ENCODE results near the gene B3GALT5. TPM values are rescaled to one million over a fixed set of nuclear protein-coding genes. Genes with fewer than 3 reads are reported as not detected.

B3GALT5 gene
- total RNA-seq, 1 donor from 2014 or later = under 0.01 TPM

DNA sequence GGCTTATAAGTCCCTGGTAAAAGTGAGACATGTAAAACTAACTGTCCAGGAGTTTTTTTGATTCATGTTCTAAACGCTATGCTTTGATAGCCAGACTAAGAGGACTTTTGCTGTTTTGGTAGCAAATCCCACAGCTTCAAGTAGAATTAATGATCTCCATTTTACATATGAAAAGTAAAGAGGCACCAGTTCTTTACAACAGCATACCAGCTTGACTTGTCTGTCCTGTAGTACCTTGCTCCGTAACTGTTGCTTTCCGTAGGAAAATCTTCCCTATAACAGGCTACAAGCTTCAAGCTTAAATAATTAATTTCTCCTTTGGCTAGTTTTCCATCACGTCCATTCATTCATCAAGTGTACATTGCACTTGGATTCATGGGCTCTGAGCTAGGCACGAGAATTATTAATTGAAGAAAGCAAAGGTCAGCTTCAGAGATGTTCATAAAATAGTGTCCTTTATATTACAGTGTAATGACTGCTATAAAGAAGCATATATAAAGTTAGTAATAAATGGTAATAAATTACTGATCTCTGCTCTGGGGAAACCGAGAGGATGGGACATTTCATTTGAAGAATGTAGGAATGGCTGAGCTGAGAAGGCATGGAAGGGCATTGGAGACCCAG is 29.2 kb downstream of the B3GALT5 start:
- Histone ChIP-seq H3K9ac (ENCODE audit: low read depth in 1 of 3, low read length in 3 of 3) (no peak overlapping the region), H3K4me3 (ENCODE audit: low read length in 3 of 3) (no peak overlapping the region), H3K27ac (ENCODE audit: low read depth, low read length) (no peak overlapping the region), H3K4me1 (ENCODE audit: control insufficient read depth in 3 of 3, insufficient read depth in 3 of 3, low read length in 3 of 3) (no peaks in the 10 kb centered on the region), H3K9me3 (ENCODE audit: control insufficient read depth in 3 of 3, low read length in 3 of 3) (no peaks in the 10 kb centered on the region), H3K27me3 (ENCODE audit: control insufficient read depth in 3 of 3, insufficient read depth in 3 of 3, low read length in 3 of 3) (peaks cover 0 to 4% (median 3%) of the 10 kb centered on the region in 3 donors), H3K36me3 (ENCODE audit: control insufficient read depth in 3 of 3, insufficient read depth in 3 of 3, low read length in 3 of 3) (no peaks in the 10 kb centered on the region)

- Histone ChIP-seq H3K9me3 (ENCODE audit: control insufficient read depth in 3 of 3, low read length in 3 of 3) (no peaks in the 10 kb centered on the region), H3K9ac (ENCODE audit: low read depth in 1 of 3, low read length in 3 of 3) (no peak overlapping the region), H3K27ac (ENCODE audit: low read depth, low read length) (no peak overlapping the region), H3K4me3 (ENCODE audit: low read length in 3 of 3) (no peak overlapping the region), H3K27me3 (ENCODE audit: control insufficient read depth in 3 of 3, insufficient read depth in 3 of 3, low read length in 3 of 3) (peaks cover 0 to 4% (median 3%) of the 10 kb centered on the region in 3 donors), H3K4me1 (ENCODE audit: control insufficient read depth in 3 of 3, insufficient read depth in 3 of 3, low read length in 3 of 3) (no peaks in the 10 kb centered on the region), H3K36me3 (ENCODE audit: control insufficient read depth in 3 of 3, insufficient read depth in 3 of 3, low read length in 3 of 3) (peaks cover 0 to 2% (median 0%) of the 10 kb centered on the region in 3 donors)
These were observed 31.4 kb downstream of the B3GALT5 start for GRCh38 chr21:39644062-39644560.

DNA sequence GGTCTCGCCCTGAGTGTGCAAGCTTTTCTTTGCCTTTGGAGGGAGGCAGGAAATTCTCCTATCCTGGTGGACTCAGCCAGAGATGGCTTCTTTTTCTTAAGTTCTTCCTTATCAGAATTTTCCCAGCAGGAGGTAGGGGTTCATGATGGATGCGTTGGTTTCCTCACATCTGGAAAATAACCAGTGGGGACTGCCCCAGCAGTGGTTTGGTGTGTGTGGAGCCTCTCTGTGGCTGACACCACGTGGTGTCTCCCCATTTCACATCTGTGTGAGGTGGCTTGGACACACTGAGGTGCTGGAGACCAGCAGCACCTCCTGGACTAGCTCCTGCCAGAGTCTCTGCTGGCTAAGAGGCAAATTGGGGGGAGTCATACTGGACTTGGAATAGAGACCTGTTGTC is 32.6 kb downstream of the B3GALT5 start:
- peaks cover 0 to 2% (median 0%) of the 10 kb centered on the region in 3 donors for H3K36me3 ChIP-seq (ENCODE audit: control insufficient read depth in 3 of 3, insufficient read depth in 3 of 3, low read length in 3 of 3)
- H3K4me1 ChIP-seq (ENCODE audit: control insufficient read depth in 3 of 3, insufficient read depth in 3 of 3, low read length in 3 of 3) = no peaks in the 10 kb centered on the region
- H3K4me3 ChIP-seq (ENCODE audit: low read length in 3 of 3) = no peak overlapping the region
- no peaks in the 10 kb centered on the region for H3K9me3 ChIP-seq (ENCODE audit: control insufficient read depth in 3 of 3, low read length in 3 of 3)
- H3K27me3 ChIP-seq (ENCODE audit: control insufficient read depth in 3 of 3, insufficient read depth in 3 of 3, low read length in 3 of 3) = peaks cover 0 to under 1% (median under 1%) of the 10 kb centered on the region in 3 donors
- H3K27ac ChIP-seq (ENCODE audit: low read depth, low read length) = no peak overlapping the region
- H3K9ac ChIP-seq (ENCODE audit: low read depth in 1 of 3, low read length in 3 of 3) = no peak overlapping the region

- H3K9me3 ChIP-seq (ENCODE audit: control insufficient read depth in 3 of 3, low read length in 3 of 3) = no peaks in the 10 kb centered on the region
- no peak overlapping the region for H3K9ac ChIP-seq (ENCODE audit: low read depth in 1 of 3, low read length in 3 of 3)
These were observed 34.7 kb downstream of the B3GALT5 start for GRCh38 chr21:39647476-39647875.

DNA sequence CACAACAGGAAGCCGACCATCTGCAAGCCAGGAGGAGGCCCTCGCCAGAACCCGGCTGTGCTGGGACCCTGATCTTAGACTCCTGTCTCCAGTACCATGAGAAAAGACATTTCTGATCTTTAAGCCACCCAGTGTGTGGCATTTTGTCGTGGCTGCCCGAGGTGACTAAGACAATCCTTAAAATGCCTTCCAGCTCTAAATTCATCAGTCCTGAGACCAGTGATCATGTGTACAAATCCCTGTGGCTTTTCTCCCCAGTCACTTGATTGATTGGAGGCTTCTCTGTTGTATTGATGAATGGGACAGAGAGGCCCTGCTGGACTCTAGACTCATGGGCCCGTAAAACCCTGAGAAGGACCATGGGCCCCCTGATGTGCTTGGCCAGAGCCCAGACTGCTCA is 36.1 kb downstream of the B3GALT5 start:
- no peaks in the 10 kb centered on the region for H3K4me1 ChIP-seq (ENCODE audit: control insufficient read depth in 3 of 3, insufficient read depth in 3 of 3, low read length in 3 of 3)
- peaks cover 0 to 2% (median 0%) of the 10 kb centered on the region in 3 donors for H3K36me3 ChIP-seq (ENCODE audit: control insufficient read depth in 3 of 3, insufficient read depth in 3 of 3, low read length in 3 of 3)
- no peaks in the 10 kb centered on the region for H3K27me3 ChIP-seq (ENCODE audit: control insufficient read depth in 3 of 3, insufficient read depth in 3 of 3, low read length in 3 of 3)
- no peak overlapping the region for H3K27ac ChIP-seq (ENCODE audit: low read depth, low read length)
- H3K9ac ChIP-seq (ENCODE audit: low read depth in 1 of 3, low read length in 3 of 3) = no peak overlapping the region
- H3K9me3 ChIP-seq (ENCODE audit: control insufficient read depth in 3 of 3, low read length in 3 of 3) = peaks cover 0 to 7% (median 5%) of the 10 kb centered on the region in 3 donors
- no peak overlapping the region for H3K4me3 ChIP-seq (ENCODE audit: low read length in 3 of 3)

More at GRCh38 chr21:39647476-39647875, 34.7 kb downstream of the B3GALT5 start:
- Histone ChIP-seq H3K27ac (ENCODE audit: low read depth, low read length) (no peak overlapping the region), H3K4me1 (ENCODE audit: control insufficient read depth in 3 of 3, insufficient read depth in 3 of 3, low read length in 3 of 3) (no peaks in the 10 kb centered on the region), H3K27me3 (ENCODE audit: control insufficient read depth in 3 of 3, insufficient read depth in 3 of 3, low read length in 3 of 3) (no peaks in the 10 kb centered on the region), H3K4me3 (ENCODE audit: low read length in 3 of 3) (no peak overlapping the region), H3K36me3 (ENCODE audit: control insufficient read depth in 3 of 3, insufficient read depth in 3 of 3, low read length in 3 of 3) (peaks cover 0 to 2% (median 0%) of the 10 kb centered on the region in 3 donors)

DNA sequence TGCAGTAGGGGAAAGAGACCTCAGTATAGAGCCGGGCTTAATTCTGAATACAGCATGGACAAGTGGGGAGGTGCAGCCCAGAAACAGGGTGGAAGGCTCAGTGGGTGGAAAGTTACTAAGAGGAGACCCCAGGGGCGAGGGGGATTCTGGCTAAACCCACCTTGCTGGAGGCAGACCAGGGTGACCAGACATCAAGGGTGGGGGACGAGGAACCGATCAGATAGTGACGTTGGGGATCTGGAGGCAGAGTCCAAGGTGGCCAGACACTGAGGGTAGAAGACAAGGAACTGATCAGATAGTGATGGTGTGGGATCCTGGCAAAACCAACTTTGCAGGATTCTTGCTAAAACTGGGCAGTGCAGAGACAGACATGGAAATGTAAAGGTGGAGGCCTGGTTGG is 36.8 kb downstream of the B3GALT5 start:
- H3K9ac ChIP-seq (ENCODE audit: low read depth in 1 of 3, low read length in 3 of 3) = no peak overlapping the region
- peaks cover 0 to 2% (median 0%) of the 10 kb centered on the region in 3 donors for H3K36me3 ChIP-seq (ENCODE audit: control insufficient read depth in 3 of 3, insufficient read depth in 3 of 3, low read length in 3 of 3)
- H3K9me3 ChIP-seq (ENCODE audit: control insufficient read depth in 3 of 3, low read length in 3 of 3) = peaks cover 0 to 9% (median 5%) of the 10 kb centered on the region in 3 donors
- no peak overlapping the region for H3K4me3 ChIP-seq (ENCODE audit: low read length in 3 of 3)
- no peaks in the 10 kb centered on the region for H3K4me1 ChIP-seq (ENCODE audit: control insufficient read depth in 3 of 3, insufficient read depth in 3 of 3, low read length in 3 of 3)
- no peak overlapping the region for H3K27ac ChIP-seq (ENCODE audit: low read depth, low read length)
- no peaks in the 10 kb centered on the region for H3K27me3 ChIP-seq (ENCODE audit: control insufficient read depth in 3 of 3, insufficient read depth in 3 of 3, low read length in 3 of 3)

DNA sequence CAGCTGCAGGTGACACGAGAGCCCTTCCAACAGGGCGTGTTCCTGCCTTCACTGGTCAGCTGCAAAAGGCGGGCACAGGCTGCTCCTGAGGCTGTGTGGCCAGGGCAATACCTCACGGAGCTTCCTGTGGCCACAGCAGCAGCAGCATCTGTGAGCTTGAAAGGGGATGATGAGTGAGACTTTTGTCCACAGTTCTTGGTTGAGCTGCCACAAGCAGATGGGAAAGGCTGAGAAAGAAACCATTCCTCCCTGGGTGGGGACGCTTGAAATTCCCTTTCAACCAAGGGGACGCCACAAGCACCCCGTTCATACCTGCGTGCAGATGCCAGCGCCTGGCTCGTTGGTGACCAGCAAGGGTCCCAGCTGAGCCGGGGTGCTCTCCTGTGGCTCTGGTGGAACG is 37.6 kb downstream of the B3GALT5 start:
- no peak overlapping the region for H3K4me3 ChIP-seq (ENCODE audit: low read length in 3 of 3)
- peaks cover 0 to 9% (median 5%) of the 10 kb centered on the region in 3 donors for H3K9me3 ChIP-seq (ENCODE audit: control insufficient read depth in 3 of 3, low read length in 3 of 3)
- no peak overlapping the region for H3K9ac ChIP-seq (ENCODE audit: low read depth in 1 of 3, low read length in 3 of 3)
- peaks cover 0 to 2% (median 0%) of the 10 kb centered on the region in 3 donors for H3K36me3 ChIP-seq (ENCODE audit: control insufficient read depth in 3 of 3, insufficient read depth in 3 of 3, low read length in 3 of 3)
- no peak overlapping the region for H3K27ac ChIP-seq (ENCODE audit: low read depth, low read length)
- H3K4me1 ChIP-seq (ENCODE audit: control insufficient read depth in 3 of 3, insufficient read depth in 3 of 3, low read length in 3 of 3) = no peaks in the 10 kb centered on the region
- no peaks in the 10 kb centered on the region for H3K27me3 ChIP-seq (ENCODE audit: control insufficient read depth in 3 of 3, insufficient read depth in 3 of 3, low read length in 3 of 3)

- H3K9ac ChIP-seq (ENCODE audit: low read depth in 1 of 3, low read length in 3 of 3) = no peak overlapping the region
These were observed 38.1 kb downstream of the B3GALT5 start for GRCh38 chr21:39650801-39651200.

DNA sequence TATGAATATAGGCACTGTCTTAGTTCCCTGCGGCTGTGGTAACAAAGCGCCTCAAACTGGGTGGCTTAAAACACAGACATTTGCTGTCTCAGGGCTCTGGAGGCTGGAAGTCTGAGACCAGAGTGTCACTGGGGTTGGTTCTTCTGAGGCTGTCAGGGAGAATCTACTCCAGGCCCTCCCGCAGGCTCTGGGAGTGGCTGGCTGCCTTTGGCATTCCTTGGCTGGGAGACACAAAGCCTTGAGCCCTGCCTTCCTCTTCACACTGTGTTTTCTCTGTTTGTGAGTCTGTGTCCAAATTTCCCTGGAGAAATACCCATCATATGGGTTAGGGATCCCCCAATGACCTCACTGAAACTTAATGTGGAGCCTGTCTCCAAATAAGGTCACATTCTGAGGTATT is 38.5 kb downstream of the B3GALT5 start:
- Histone ChIP-seq H3K9ac (ENCODE audit: low read depth in 1 of 3, low read length in 3 of 3) (no peak overlapping the region), H3K4me1 (ENCODE audit: control insufficient read depth in 3 of 3, insufficient read depth in 3 of 3, low read length in 3 of 3) (no peaks in the 10 kb centered on the region), H3K4me3 (ENCODE audit: low read length in 3 of 3) (no peak overlapping the region), H3K27ac (ENCODE audit: low read depth, low read length) (no peak overlapping the region), H3K36me3 (ENCODE audit: control insufficient read depth in 3 of 3, insufficient read depth in 3 of 3, low read length in 3 of 3) (peaks cover 0 to 2% (median 0%) of the 10 kb centered on the region in 3 donors), H3K9me3 (ENCODE audit: control insufficient read depth in 3 of 3, low read length in 3 of 3) (peaks cover 0 to 9% (median 5%) of the 10 kb centered on the region in 3 donors), H3K27me3 (ENCODE audit: control insufficient read depth in 3 of 3, insufficient read depth in 3 of 3, low read length in 3 of 3) (no peaks in the 10 kb centered on the region)

More at GRCh38 chr21:39650801-39651200, 38.1 kb downstream of the B3GALT5 start:
- Histone ChIP-seq H3K9me3 (ENCODE audit: control insufficient read depth in 3 of 3, low read length in 3 of 3) (peaks cover 0 to 9% (median 5%) of the 10 kb centered on the region in 3 donors), H3K36me3 (ENCODE audit: control insufficient read depth in 3 of 3, insufficient read depth in 3 of 3, low read length in 3 of 3) (peaks cover 0 to 2% (median 0%) of the 10 kb centered on the region in 3 donors), H3K27me3 (ENCODE audit: control insufficient read depth in 3 of 3, insufficient read depth in 3 of 3, low read length in 3 of 3) (no peaks in the 10 kb centered on the region), H3K4me1 (ENCODE audit: control insufficient read depth in 3 of 3, insufficient read depth in 3 of 3, low read length in 3 of 3) (no peaks in the 10 kb centered on the region), H3K4me3 (ENCODE audit: low read length in 3 of 3) (no peak overlapping the region), H3K27ac (ENCODE audit: low read depth, low read length) (no peak overlapping the region)

DNA sequence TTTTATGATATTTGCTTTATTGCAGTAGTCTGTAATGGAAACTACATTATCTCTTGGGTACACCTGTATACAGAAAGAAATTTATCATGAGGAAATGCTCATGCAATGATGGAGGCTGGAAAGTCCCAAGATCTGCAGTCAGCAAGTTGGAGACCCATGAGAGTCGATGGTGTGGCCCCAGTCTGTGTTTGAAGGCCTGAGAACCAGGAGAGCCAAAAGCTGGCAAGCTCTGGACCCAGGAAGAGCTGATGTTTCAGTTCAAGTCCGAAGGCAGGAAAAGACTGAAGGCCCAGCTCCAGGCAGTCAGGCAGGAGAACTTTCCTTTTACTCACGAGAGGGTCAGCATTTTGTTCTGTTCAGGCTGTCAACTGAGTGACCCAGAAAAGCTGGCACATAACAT is 42.2 kb downstream of the B3GALT5 start:
- H3K27me3 ChIP-seq (ENCODE audit: control insufficient read depth in 3 of 3, insufficient read depth in 3 of 3, low read length in 3 of 3) = no peaks in the 10 kb centered on the region
- no peak overlapping the region for H3K4me3 ChIP-seq (ENCODE audit: low read length in 3 of 3)
- H3K9me3 ChIP-seq (ENCODE audit: control insufficient read depth in 3 of 3, low read length in 3 of 3) = peaks cover 0 to 9% (median 5%) of the 10 kb centered on the region in 3 donors
- H3K4me1 ChIP-seq (ENCODE audit: control insufficient read depth in 3 of 3, insufficient read depth in 3 of 3, low read length in 3 of 3) = peaks cover 0 to 1% (median 0%) of the 10 kb centered on the region in 3 donors
- no peak overlapping the region for H3K27ac ChIP-seq (ENCODE audit: low read depth, low read length)
- H3K36me3 ChIP-seq (ENCODE audit: control insufficient read depth in 3 of 3, insufficient read depth in 3 of 3, low read length in 3 of 3) = no peaks in the 10 kb centered on the region
- no peak overlapping the region for H3K9ac ChIP-seq (ENCODE audit: low read depth in 1 of 3, low read length in 3 of 3)

All from skeletal muscle tissue (tissue), 4 donors.